Hypothalamus (tissue), 51 donors: ENCODE measurements around the gene FKBP8.

ENCODE experiments used
- DNase-seq, 51 donors: peaks; one replicate each; lab custom pipeline; 2025; lab: John Stamatoyannopoulos, UW

The FKBP8 gene

DNA sequence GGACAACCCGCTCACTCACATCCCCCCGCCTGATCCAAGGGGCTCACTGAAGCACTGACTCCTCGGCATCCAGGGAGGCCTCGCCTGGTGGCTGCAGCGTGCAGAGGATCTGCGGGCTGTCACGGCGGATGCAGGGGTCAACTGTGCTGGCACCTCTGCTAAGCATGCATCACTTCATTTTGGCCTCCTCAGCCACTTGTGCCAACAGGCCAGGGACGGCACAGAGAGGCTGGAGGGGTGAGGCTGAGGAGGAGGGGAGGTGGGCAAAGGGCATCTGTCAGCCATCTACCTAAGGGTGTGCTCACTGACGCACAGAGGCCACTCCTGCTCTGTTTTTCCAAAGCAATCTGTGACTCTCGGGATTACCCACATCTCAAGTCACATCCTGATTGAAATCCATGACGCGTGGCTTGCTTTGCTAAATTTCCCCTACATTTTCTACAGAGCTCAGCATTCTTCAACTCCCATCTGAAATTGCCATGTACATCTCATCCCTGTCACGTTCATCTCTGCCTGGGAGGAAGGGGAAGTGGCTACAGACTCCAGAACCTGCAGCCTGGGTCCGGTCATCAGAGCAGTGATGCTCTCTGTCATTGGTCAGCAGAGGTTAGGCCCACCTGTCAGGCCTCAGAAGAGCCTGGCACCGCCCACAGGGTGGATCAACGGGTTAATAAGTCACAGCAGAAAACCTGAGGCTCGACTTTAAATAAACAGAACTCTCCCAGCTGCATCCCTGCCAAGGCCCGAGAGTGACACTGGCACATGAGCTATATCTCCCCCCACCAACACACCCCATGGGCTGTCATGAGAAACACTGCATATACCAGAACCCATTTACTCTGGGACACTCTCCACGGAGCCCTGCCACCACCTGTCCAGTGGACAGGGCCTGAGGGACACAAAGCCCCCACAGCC is 39.1 kb downstream of the FKBP8 start:
- DNase-seq = no peak

DNA sequence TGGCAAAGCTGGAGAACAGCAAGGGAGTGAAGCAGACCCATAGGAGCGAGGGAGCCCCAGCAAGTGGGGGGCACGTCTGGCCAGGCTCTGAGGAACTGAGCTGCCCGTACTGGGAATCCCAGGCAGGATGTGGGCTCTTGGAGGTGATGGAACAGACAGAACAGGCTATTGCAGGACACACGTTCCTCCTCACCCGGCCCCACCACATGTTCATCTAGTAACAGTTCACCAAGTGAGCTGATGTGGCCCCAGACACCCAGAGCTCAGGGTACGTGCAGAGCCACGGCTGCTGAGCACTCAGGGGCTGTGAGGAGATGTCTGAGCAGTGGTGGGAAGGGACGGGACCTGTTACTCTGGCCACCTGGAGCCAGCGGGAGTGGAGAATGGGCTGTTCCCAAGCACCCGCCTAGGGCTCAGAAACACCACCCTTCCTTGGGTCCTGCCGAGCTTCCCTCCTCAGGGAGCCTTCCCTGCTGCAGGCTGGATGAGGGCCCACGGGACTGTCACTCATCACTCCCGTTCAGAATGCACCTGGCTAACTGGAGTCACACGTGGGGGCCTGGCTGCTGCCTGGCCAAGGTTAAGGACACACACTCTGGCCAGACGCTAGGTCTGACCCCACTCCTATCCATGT is 39.9 kb downstream of the FKBP8 start:
- no peak for DNase-seq

DNA sequence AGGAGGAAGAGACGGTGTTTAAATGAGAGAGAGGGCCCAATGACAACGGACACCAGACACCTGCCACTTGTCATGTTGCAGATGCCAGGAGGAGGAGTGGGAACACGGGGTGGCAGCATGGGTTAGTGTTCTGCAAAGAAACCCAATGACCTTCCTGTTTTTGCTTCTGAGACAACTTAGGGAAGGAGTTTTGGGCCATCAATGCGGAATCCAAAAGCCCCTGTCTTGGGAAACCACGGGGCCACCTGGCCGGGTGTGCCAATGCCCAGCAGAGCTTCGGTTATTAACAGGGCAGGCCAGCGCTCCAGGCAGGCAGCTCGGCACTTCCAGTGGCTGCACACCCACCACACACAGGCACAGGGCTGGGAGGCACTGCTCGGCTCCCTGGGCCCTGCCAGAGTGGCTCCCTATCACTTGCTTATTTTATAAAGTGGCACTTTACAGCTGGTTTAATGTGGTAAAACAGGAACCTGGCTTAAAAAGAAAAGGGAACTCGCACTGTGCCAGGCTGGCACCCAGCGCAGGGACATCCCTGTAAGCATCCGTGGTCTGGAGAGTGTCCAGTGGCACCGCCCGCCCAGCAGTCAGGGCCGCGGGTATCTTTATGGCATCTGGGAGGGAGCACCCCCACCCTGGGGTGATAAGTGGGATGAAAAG is 40.6 kb downstream of the FKBP8 start:
- peak in 5 of 51 donors; percentile 14 to 33 (median 24) for DNase-seq

DNA sequence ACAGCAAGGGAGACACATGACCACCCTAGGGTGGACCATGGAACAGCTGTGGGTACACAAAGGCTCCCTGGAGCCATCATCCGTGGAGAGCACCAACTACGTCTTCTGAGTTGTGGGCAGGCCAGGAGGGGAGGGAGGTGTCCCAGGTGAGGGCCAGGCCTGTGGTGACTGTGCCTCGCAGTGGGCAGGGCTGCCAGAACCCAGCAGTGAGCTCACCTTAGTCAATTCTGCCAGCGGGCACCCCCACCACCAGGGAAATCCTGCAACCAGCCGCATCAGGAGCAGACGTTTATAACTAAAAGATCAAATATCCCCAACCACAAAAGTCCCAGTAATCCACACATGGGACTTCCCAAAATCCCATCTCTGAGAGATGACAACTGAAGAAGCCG is 41.1 kb downstream of the FKBP8 start:
- no peak for DNase-seq

DNA sequence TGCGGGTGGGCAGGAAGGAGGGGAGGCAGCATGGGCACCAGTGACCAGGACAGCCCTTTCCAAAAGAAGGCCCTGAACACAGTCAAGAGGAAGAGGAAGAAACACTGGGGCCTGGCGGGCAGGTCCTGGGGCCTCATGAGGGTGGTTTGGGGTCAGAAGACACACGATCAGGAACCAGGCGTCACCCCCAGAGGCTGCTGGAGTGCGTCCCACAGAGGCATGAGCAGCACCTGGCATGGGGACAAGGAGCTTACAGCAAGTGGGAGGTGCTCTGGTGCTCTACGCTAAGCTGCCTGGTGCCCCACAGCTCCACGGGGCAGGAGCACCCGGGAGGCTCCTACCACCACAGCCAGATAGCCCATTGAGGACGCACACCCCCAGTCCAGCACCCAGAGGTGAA is 41.5 kb downstream of the FKBP8 start:
- peak in 4 of 51 donors; percentile 8 to 25 (median 18) for DNase-seq

DNA sequence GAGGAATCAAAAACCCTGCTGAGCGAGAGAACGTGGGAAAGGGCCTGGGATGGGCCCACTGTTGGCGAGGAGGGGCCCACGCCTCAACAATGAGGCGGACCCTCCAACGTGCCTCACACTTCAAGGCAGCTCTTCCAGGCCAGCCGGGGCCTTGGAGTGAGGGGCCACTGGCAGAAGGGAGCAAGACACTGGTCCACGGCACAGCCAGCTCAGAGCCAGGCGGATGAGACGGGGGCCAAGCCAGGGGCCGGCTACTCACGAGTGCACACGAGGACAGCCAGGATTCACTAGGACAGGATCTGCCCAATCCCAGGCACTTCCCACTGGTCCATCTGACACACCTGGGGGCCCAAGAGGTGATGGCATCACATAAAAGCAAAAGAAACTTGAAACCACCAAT is 42.0 kb downstream of the FKBP8 start:
- DNase-seq = no peak

DNA sequence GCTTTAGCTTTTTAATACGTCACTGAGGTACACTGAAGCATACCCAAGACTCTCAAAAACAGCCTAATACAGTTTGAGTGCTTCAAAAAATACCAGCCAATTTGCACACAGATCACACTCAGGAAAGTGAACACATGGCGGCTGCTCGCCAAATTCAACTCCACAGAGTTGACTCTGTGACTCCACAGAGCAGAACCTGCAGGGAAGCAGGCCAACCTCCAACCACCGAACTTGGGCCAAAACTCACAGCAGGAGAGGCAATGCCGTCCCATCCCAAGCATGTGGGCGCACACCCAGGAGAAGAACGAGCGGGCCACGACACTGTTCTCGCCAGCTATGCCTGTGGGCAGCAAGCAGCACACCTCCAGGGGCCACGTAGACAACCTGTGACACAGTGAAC is 42.6 kb downstream of the FKBP8 start:
- peak in 3 of 51 donors; percentile 4 to 20 (median 11) for DNase-seq

DNA sequence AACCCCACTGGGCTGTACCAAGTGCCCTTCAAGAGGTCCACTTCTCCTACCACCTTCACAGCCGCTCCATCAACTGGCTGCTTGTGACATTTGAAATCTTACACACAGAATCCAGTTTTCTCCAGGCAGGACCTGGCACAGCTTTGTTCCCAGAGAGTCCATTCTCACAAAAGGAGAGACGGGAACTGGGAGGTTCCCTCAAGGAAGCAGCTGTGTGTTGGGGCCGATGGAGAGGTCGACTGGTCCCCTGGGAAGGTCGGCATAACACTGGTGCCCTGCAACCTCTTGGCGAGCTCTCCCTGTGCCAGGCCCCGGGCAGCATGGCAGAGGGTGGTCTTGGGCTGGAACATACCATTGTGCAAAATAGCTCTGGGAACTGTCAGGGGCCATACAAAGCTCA is 43.0 kb downstream of the FKBP8 start:
- no peak for DNase-seq

DNA sequence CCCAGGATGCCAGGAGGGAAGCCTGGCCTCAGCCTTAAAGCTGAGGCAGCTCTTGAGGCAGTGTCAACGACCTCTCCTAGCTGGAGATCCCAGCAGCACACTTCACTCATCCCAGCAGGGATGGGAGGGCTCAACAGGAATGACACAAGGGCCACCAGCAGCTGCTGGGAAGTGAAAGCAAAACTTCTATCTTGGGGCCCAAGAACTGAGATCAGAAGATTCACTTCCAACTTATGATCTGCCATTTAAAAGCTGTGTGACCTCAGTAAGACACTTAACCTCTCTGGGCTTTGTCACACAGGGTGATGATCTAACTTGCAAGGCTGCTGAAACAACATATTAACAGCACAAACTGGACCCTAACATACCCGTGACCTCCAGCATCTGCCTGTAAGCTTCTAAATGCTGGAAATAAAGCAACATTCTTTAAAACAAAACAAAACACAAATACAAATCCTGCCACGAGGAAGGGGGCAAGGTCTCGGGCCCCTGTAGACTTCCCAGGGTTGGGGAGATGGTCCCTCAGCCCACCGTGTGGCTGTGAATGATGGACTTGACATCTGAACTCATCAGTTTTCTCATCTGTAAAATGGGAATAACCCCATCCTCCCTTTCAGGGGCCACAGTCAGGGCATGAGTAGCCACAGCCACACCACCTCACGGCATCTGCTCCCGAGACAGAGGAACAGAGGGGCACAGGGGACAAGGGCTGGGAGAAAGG is 44.2 kb downstream of the FKBP8 start:
- DNase-seq = no peak

DNA sequence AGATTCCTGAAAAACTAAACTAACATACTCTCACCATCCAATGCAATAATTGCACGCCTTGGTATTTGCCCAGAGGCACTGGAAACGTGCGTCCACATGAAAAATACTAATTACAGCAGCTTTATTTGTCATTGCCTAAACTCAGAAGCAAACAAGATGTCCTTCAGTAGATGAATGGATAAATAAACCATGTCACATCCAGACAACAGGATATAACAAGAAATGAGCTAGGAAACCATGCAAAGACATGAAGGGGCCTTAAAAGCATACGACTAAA is 46.5 kb downstream of the FKBP8 start:
- no peak for DNase-seq

DNA sequence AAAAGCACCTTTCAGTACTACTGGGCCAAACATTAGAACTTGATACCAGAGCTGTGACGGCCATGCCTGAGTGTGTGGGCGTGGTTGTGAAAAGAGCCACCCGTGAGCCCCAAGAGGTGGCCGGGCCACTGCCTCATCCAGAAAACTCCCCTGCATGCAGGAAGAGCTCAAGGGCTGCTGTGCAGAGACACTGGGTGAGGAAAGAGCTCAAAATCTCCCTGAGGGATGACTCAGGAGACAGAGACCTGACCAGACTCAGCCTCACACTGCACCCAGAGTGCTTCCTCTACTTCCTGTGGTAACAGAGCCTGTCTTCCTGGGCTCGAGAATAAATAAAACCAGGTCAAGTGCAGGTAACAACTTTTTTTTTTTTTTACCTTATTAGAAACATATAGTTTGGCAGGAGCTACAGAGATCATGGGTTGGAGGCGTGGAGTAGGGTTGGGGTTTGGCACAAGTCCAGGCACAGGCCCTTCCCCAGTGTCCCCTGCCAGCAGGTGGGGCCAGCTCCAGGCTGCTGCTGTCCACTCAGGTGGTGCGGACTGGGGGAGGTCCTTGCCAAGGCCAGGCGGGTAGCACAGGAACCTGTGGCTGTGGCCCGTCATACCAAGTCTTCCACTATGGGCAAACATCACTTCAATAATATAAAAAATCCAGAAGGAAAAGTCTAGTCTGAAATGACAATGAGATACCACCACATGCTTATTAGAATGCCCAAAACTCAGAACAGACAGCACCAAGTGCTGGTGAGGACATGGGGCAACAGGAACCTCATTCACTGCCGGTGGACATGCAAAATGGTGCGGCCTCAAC is 47.0 kb downstream of the FKBP8 start:
- DNase-seq = no peak

DNA sequence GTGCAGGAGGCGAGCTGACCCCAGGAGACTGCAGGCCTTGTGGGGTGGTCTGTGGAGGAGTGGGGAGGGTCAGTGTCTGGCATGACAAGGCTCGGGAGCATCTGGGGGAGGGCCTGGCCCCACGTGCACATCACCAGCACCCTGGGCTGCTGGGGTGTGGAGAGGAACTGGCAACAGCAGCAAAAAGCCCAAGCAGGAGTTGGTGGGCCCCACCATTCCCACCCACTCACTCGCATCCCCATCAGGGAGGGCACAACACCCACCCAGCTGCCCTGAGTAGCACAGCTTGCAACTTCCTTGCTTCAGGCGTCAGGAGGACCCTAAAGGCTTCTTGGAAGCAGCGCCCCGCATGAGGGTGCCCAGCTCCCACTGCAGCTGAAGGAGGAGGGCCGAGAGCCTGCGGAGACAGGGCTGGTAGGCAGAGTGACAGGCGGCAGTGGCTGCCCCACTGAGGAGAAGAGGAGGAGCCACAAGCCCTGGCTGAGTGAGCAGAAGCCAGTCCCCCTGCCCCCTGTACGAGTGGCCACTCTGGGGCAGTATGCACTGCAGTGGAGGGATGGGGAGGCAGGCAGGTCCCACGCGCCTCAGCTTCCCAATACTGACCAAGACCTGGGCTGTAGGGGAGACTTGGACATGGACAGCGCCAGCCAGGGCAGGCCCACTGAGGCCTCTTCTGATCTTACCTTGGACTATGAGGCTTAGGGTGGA is 48.0 kb downstream of the FKBP8 start:
- DNase-seq = no peak

DNA sequence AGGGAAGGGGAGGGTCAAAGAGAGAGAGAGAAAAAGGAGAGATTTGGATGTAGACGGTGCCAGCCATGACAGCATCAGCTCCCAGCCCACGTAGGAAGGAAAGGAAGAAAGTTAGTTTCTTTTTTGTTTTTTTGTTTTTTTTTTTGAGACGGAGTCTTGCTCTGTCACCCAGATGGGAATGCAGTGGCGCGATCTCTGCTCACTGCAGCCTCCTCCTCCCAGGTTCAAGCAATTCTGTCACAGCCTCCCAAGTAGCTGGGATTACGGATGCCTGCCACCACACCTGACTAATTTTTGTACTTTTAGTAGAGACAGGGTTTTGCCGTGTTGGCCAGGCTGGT is 49.1 kb downstream of the FKBP8 start:
- DNase-seq = no peak

DNA sequence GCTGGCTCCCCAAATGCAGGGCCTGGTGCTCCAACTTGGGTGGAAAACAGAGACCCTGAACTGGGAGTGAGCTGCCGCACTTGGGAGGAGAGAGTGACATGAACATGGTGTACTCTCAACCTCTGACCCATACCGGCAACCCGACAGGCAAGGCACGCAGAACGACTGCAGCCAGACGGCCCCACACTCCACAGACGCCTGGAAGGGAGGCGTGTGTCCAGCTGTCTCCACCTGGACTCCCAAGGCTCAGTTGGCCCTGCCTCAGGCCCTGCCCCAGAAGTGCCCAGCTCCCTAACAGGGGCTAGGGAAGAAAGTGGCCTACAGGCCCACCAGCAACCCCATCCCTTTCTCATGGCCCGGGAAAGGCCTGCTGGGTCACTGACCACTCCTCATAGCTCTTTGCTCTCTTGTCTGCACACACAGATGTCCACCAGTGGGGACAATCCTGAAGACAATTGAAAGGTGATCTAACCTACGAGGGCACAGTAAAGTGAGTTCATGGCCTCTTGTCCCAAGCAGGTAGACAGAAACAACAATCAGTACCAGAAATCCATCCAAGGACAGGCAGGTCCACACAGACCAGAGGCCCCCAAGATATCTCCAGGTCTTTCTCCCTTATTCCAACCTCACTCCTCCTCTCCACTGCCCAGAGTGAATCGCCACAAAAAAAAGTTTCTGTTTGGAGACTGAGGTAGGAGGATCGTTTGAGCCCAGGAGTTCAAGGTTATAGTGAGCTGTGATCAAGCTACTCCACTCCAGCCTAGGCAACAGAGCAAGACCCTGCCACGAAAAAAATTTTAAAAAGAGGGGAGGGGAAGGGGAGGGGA is 49.7 kb downstream of the FKBP8 start:
- no peak for DNase-seq

DNA sequence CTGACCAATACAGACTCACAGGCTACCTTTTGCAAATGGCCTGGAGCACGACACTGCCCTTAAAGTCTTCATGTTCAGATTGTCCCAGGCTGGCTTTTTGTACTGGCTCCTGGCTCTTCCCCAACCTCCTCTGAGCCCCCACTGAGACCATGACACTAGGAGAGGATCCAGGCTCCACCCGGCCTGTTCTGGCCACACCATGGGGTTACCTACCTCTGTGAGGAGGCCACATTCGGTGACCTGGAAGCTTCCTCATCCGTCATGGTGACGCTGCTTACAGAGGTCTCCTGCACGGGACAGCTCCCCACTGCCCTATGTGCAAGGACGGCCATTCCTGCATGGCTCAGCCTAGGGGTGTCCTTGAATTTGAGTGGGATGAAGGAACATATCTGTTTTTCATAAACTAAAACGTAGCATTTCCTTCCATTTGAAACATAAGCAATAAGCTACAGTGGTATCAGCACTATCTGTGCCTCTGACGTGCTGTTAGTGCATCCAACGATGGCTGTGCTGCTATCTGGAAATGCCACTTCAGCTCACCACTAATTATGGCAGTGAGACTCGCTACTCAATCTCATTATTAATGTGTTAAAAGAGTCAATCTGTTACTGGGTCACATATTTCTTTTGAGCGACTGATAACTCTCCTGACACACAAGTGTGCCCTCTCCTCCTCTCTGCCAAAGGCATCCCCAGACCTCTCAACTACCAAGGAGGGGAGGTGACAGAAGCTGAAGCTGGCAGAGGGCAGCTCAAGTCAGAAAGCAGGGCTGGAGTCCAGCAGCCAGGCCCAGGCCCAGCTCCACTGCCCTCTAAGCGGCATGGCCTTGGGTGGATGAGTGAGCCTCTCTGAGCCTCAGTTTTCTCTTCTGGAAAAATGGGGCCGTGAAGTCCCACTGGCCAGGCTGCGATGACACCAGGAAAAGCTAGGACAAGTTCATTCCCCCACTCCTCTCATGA is 51.1 kb downstream of the FKBP8 start:
- no peak for DNase-seq

DNA sequence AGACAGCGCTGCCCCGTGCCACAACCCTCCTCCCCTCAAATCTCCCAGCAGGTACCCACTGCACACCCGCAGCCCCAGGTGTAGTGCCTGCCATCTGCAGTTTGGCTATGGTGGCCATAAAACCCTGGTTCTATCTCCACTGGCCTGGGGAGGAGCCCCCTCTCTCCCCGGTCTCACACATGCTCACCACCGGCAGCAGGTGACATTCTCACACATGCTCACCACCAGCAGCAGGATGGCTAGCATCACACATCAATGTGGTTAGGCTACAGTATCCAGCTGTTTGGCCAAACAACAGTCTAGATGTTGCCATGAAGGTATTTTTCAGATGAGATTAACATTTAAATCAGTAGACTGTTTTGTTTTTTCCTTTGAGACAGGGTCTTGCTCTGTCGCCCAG is 52.6 kb downstream of the FKBP8 start:
- no peak for DNase-seq

DNA sequence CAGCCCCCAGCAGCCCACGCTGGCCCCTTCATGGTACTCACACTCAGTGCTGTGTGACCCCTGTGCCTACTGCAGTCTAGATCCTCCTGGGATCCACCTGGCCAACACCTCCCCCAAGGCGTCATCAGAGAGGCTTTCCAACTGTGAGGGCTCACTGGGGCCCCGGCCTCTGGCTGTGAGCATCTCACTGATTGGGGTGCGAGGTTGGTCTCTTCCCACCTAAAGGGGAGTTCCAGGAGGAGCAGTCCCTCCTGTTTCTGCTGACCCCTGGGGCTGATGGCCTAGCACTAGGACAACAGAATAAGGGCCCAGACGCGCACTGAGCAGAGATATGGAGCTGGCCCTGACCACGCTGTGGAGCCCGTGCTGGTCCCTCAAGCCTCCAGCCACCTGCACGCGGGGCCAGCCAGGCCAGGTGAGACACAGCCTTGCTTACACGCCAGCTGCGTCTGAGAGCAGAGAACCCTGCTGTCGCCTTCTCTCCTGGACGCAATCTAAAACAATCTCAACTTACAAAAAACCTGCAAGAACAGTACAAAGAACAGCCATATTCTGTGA is 53.7 kb downstream of the FKBP8 start:
- no peak for DNase-seq
